GF-D8 (cell line): ENCODE measurements around the gene MYDGF.
"Not testable (repeated sequence)": the region's sequence is repeated elsewhere in the genome, so short reads cannot be mapped to it uniquely, and the experiment has no call there.

Experiments
- DNase-seq: peaks from one replicate; lab custom pipeline; 2025; lab: John Stamatoyannopoulos, UW

The MYDGF gene

GRCh38 chr19:4669723-4670480, at the start of gene MYDGF:
Gene MYDGF (minus strand): TSS chr19:4670342. CDS start chr19:4670334, 8 bp downstream.
- peak; percentile 64 for DNase-seq

- no peak for DNase-seq
Measured at GRCh38 chr19:4719499-4719866, 49.3 kb upstream of the MYDGF start.

- no peak for DNase-seq
Measured at GRCh38 chr19:4717966-4718701, 48.0 kb upstream of the MYDGF start.

- no peak for DNase-seq
Measured at GRCh38 chr19:4717191-4717965, 47.2 kb upstream of the MYDGF start.

- DNase-seq: no peak
Measured at GRCh38 chr19:4715529-4716221, 45.5 kb upstream of the MYDGF start.

- not testable (repeated sequence) for DNase-seq
Measured at GRCh38 chr19:4715178-4715528, 45.0 kb upstream of the MYDGF start.

GRCh38 chr19:4714016-4714415, 43.9 kb upstream of the MYDGF start:
- DNase-seq: no peak

- DNase-seq: no peak
Measured at GRCh38 chr19:4713384-4713951, 43.3 kb upstream of the MYDGF start.

GRCh38 chr19:4712771-4713170, 42.6 kb upstream of the MYDGF start:
- no peak for DNase-seq

- DNase-seq: no peak
Measured at GRCh38 chr19:4711211-4711610, 41.1 kb upstream of the MYDGF start.

GRCh38 chr19:4710281-4710600, 40.1 kb upstream of the MYDGF start:
- DNase-seq: no peak

- DNase-seq: no peak
Measured at GRCh38 chr19:4709440-4710280, 39.5 kb upstream of the MYDGF start.

GRCh38 chr19:4707956-4708650, 38.0 kb upstream of the MYDGF start:
- DNase-seq: no peak

GRCh38 chr19:4707322-4707721, 37.2 kb upstream of the MYDGF start:
- DNase-seq: no peak

- no peak for DNase-seq
Measured at GRCh38 chr19:4705413-4706131, 35.4 kb upstream of the MYDGF start.

GRCh38 chr19:4704317-4704673, 34.2 kb upstream of the MYDGF start:
- no peak for DNase-seq

- no peak for DNase-seq
Measured at GRCh38 chr19:4703671-4704316, 33.7 kb upstream of the MYDGF start.

- no peak for DNase-seq
Measured at GRCh38 chr19:4702764-4703163, 32.6 kb upstream of the MYDGF start.

- DNase-seq: no peak
Measured at GRCh38 chr19:4701557-4701956, 31.4 kb upstream of the MYDGF start.

- no peak for DNase-seq
Measured at GRCh38 chr19:4700693-4700970, 30.5 kb upstream of the MYDGF start.
